GM12801 (cell line): ENCODE measurements around the gene KCNJ1.

Experiments
- TF ChIP-seq, protein P1 (sequence below): IDR thresholded peaks from one replicate; pipeline ENCODE4 v1.5.1; 2011; ENCODE audit warnings: control low read depth; ENCODE audit not compliant: insufficient read length; ENCODE audit errors: extremely low read depth

The KCNJ1 gene

DNA sequence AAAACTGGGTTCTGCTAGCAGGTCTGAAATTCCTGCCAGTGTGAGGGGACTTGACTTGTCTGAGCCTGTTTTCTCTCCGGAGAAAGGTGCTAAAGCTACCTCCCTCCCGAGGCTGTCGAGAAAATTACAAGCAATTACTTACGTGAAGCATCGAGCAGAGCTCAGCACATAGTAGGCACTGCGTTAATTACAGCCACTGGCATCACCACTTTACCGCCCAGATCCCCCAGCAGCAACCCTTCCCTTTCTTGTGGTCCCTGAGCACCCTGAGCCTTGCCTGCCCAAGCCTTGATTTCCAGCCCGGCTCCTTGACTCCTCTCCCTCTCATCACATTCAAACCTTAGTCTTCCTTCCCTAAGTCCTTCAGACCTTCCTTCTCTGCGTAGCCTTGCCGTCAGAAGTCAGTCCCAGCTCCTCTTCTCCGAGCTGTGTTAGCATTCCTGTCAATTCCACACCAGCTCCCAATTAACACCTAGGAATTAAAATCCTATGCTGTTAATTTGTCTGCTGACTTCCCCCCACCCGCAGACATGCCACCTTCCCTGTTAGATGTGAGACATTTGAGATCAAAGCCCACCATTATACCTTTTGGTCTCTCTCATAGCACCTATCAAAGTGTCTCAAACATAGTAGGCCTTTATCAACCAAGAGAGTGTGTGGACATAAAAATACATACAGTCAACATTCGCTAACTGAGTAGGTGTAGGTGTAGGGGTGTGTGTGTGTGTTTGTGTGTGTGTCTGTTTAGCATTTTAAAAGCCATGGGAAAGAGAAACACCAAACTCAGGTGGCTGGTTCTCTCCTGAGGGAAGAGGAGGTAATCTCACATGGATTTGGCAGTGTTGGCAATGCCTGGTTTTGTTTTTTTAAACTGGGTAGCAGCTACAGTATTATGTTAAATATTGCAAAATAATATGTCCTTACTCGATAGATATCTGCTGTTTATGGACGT, 21.2 kb upstream of the KCNJ1 start:
- TF ChIP-seq, protein P1, sequence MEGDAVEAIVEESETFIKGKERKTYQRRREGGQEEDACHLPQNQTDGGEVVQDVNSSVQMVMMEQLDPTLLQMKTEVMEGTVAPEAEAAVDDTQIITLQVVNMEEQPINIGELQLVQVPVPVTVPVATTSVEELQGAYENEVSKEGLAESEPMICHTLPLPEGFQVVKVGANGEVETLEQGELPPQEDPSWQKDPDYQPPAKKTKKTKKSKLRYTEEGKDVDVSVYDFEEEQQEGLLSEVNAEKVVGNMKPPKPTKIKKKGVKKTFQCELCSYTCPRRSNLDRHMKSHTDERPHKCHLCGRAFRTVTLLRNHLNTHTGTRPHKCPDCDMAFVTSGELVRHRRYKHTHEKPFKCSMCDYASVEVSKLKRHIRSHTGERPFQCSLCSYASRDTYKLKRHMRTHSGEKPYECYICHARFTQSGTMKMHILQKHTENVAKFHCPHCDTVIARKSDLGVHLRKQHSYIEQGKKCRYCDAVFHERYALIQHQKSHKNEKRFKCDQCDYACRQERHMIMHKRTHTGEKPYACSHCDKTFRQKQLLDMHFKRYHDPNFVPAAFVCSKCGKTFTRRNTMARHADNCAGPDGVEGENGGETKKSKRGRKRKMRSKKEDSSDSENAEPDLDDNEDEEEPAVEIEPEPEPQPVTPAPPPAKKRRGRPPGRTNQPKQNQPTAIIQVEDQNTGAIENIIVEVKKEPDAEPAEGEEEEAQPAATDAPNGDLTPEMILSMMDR = no peak

DNA sequence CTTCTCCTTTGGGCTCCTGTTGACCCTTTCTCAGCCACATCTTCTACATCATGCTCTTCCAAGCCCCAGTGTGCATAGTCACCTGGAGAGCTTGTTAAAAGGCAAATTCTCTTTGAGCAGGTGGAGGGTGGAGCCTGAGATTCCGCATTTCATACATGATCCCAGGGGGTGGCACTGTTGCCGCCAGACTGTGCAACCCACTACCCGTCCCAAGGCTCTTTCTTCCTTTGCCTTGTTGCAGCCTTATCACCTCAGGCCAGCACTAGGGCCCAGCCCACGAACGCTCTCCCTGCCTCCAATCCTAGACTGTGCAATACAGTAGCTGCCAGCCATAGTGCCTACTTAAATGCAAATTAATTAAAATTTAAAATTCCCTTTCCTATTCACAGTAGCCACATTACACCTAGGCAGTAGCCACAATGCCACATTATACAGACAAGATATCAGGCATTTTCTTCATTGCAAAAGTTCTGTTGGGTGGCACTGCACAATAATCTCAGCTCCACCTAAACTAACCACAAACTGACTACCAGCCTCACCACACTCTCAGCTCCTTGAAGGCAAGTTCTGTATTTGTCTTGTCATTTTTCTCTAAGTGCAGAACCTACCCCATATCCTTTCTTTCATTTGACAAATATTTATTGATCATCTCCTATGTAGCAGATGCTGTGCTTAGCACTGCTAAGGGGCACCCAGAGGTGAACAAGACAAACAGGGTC, 19.5 kb upstream of the KCNJ1 start:
- TF ChIP-seq, protein P1 = no peak

DNA sequence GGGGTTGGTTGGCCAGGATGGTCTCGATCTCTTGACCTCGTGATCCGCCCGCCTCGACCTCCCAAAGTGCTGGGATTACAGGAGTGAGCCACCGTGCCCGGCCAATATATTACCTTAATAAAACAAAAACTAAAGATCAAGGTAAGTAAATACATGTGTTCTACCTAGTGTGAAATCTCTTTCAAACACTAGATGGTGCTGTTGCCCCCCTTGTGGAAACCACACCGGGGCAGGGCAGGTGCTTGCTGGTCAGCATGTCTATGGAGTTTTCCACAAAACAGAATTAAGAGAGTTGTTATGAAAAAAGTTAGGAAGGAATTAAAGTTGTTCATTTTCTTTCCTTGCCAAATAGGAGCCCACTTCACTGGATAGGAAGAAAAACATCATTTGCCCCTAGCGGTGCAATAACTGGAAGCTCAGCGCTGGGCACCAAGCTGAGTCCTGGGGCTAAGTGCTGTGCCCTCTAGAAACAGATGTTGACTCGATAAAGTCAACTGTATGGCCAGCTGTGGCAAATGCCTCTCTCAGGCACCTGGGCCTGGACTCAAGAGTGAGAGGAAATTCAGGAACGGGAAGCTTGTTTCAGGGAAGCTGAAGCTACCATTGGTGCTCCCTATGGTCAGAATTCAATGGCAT, 17.7 kb upstream of the KCNJ1 start:
- TF ChIP-seq, protein P1 = no peak

DNA sequence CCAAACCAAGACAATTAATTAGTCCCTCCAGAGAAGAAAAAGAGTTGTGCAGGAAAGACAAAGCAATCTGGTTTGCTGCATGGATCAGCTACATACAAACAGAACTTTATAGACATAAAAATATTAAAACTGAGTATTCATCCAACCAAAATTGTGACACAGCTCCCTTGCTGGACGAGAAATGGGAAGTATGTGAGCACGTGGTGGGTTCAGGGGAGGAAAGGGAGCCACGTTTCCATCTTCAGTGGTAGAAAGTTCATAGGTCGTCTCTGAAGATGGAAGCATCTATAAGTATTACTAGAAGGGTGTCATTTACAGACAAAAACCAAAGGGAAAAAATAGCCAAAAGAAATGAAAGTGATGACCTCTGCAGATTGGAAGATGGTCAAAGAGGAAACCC, 17.0 kb upstream of the KCNJ1 start:
- TF ChIP-seq, protein P1 = no peak

- TF ChIP-seq, protein P1 = no peak
Measured at GRCh38 chr11:128882451-128882850, 15.4 kb upstream of the KCNJ1 start.

DNA sequence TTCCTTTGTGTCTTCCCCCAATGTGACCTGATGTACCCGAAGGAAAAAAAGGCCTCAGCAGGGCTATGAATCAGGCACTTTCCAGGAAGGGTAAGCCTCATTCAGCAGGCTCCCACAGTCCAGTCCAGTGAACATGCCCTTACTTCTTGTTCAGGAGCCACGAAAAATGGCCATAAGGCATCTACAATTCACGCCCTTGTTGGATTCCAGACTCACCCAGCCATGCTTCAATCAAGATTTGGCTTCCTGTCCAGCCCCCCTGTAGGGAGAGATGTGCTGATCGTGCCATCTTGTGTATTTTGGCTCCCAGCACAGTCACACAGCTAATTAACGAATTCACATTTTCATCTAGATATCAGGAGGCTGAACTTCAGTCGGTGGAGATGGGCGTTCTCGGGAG, 14.1 kb upstream of the KCNJ1 start:
- TF ChIP-seq, protein P1 = no peak

GRCh38 chr11:128879817-128880216, 12.7 kb upstream of the KCNJ1 start:
- TF ChIP-seq, protein P1 = no peak
